Osteoblast (primary cell): ENCODE data around the gene MRM1. TPM values are rescaled to one million over a fixed set of nuclear protein-coding genes. Genes with fewer than 3 reads are reported as not detected.

Experiments
- DNase-seq: peaks from one replicate; pipeline ENCODE4 v3.0.0; 2011; ENCODE audit warnings: low spot score, mixed read lengths; ENCODE audit not compliant: insufficient read length; ENCODE audit errors: missing footprints
- H2AFZ ChIP-seq: 2 replicates; pipeline ENCODE4 v1.6.0; 2011; ENCODE audit warnings: mild to moderate bottlenecking, low read length
- H3K27ac ChIP-seq: 2 replicates; pipeline ENCODE4 v1.5.1; 2011; ENCODE audit warnings: mild to moderate bottlenecking, low read depth, low read length, moderate library complexity
- H3K27me3 ChIP-seq: 2 replicates; pipeline ENCODE4 v1.6.0; 2012; ENCODE audit warnings: mild to moderate bottlenecking, control low read depth, inconsistent platforms, low read length, moderate library complexity; ENCODE audit not compliant: insufficient read depth
- H3K36me3 ChIP-seq: 2 replicates; pipeline ENCODE4 v1.5.1; 2011; ENCODE audit warnings: mild to moderate bottlenecking, low read length, control low read depth, moderate library complexity; ENCODE audit not compliant: insufficient read depth
- H3K4me1 ChIP-seq: 2 replicates; pipeline ENCODE4 v1.5.1; 2011; ENCODE audit warnings: mild to moderate bottlenecking, low read length, control low read depth, moderate library complexity; ENCODE audit not compliant: insufficient read depth
- H3K4me2 ChIP-seq: 2 replicates; pipeline ENCODE4 v1.6.0; 2011; ENCODE audit warnings: mild to moderate bottlenecking, low read length; ENCODE audit not compliant: insufficient read depth
- H3K4me3 ChIP-seq: fragments of 200-600 bp; sonication (generic); 3 replicates; pipeline ENCODE4 v1.5.1; 2012; ENCODE audit warnings: mild to moderate bottlenecking, low read length, inconsistent platforms; ENCODE audit not compliant: insufficient read depth
- H3K79me2 ChIP-seq: 2 replicates; pipeline ENCODE4 v1.6.0; 2012; ENCODE audit warnings: mild to moderate bottlenecking, low read length, control low read depth, inconsistent platforms; ENCODE audit not compliant: insufficient read depth
- H3K9me3 ChIP-seq: 2 replicates; pipeline ENCODE4 v1.5.1; 2011; ENCODE audit warnings: low read depth, low read length, control low read depth
- H4K20me1 ChIP-seq: 2 replicates; pipeline ENCODE4 v1.6.0; 2012; ENCODE audit warnings: mild to moderate bottlenecking, low read length, control low read depth; ENCODE audit not compliant: insufficient read depth
- CTCF ChIP-seq: IDR thresholded peaks from 2 replicates; pipeline ENCODE4 v1.5.1; 2011; ENCODE audit warnings: mild to moderate bottlenecking, low read depth, low read length, moderate library complexity; ENCODE audit errors: extremely low read depth
- total RNA-seq: library from RNA; depleted of rRNA; stranded (reverse); fragments of >200 nt; gene quantifications from 2 replicates; pipeline ENCODE4 v1.2.3, GENCODE V29; 2012

MRM1 gene
- total RNA-seq, 1 donor: 4.0 TPM

- TF ChIP-seq CTCF: no peak
- Histone ChIP-seq H3K9me3 (no peaks in the 10 kb centered on the region), H2AFZ (no peak overlapping the region), H3K36me3 (no peaks in the 10 kb centered on the region), H3K4me3 (no peak overlapping the region), H3K4me1 (peaks cover 12% of the 10 kb centered on the region), H3K4me2 (no peak overlapping the region), H3K79me2 (peaks cover 20% of the 10 kb centered on the region), H3K27ac (no peak overlapping the region), H4K20me1 (peaks cover 10% of the 10 kb centered on the region), H3K27me3 (peaks cover 2% of the 10 kb centered on the region)
- DNase-seq: no peak
Observed at GRCh38 chr17:36608280-36608679, 6.9 kb downstream of the MRM1 start.

DNA sequence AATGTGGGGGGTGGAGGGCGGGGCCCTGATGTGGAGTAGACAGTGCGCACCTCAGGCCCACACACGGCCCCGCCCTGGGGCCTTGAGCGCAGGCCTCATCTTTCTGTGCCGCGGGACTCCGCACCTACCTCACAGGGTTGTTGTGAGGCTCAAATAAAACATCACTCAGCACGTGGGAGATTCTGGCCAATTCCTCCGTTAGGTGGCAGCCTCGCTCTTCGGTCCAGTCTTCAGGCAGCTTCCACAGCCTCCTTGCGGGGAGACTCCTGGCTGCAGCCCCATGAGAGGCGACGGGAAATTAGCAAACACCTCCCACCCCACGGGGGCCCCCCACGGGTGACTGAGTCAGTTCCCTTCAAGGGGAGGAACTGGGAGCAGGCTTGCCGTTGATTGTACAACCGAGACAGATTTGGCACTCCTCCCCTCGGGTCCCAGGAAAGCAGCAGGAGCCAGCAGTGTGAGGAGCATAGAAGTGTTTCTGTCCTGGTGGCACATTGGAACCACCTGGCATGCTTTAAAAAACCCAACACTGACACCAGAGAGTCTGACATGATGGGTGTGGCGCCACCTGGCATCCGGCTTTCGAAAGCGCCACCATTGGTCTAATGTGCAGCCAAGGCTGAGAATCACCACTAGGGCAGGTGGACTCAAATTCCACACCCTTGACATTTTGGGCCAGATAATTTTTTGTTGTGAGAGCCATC, 7.6 kb downstream of the MRM1 start:
- peak; percentile 50 for TF ChIP-seq CTCF
- H3K27ac ChIP-seq: peak overlapping the region; percentile 27

DNA sequence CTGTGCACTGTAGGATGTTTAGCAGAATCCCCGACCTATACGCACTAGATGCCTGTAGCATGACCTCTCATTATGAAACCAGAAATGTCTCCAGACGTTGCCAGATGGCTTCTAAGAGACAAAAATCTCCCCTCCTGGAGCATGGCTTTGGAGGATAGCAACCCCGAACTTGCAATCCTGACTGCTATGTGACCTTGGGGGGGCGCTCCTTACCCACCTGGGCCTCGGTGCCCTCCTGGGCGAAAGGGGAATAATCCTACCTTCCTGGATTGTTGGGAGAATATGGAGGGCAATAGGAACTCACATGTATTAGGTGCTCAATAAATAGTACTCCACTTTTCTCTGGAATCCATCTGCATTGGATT, 8.1 kb downstream of the MRM1 start:
- DNase-seq: no peak
- H3K4me2 ChIP-seq: no peak overlapping the region

More for the DNA sequence above, 7.6 kb downstream of the MRM1 start:
- Histone ChIP-seq H3K9me3 (no peaks in the 10 kb centered on the region), H4K20me1 (peaks cover 10% of the 10 kb centered on the region), H3K4me2 (peak overlapping the region; percentile 60), H3K27me3 (peaks cover 4% of the 10 kb centered on the region), H3K36me3 (no peaks in the 10 kb centered on the region), H3K4me1 (peaks cover 11% of the 10 kb centered on the region), H3K4me3 (peak overlapping the region; percentile 38), H2AFZ (peak overlapping the region; percentile 25), H3K79me2 (peaks cover 16% of the 10 kb centered on the region)
- peak; percentile 95 for DNase-seq

More for the DNA sequence above, 8.1 kb downstream of the MRM1 start:
- H3K9me3 ChIP-seq: no peaks in the 10 kb centered on the region
- peaks cover 12% of the 10 kb centered on the region for H3K79me2 ChIP-seq
- H2AFZ ChIP-seq: no peak overlapping the region
- no peak overlapping the region for H3K27ac ChIP-seq
- peaks cover 11% of the 10 kb centered on the region for H3K4me1 ChIP-seq
- peaks cover 8% of the 10 kb centered on the region for H4K20me1 ChIP-seq
- H3K27me3 ChIP-seq: peaks cover 4% of the 10 kb centered on the region
- no peak overlapping the region for H3K4me3 ChIP-seq
- no peaks in the 10 kb centered on the region for H3K36me3 ChIP-seq
- TF ChIP-seq CTCF: no peak
